IPS DF 19.7 (cell line): ENCODE data around the gene TRIM22.

Experiments
- DNase-seq: peaks from one replicate; pipeline ENCODE4 v3.0.0-alpha.2; 2013; ENCODE audit warnings: low read depth, low spot score

TRIM22 gene

GRCh38 chr11:5746614-5747013 lies 57.0 kb downstream of the TRIM22 start:
- no peak for DNase-seq

GRCh38 chr11:5749836-5750235 lies 60.2 kb downstream of the TRIM22 start:
- no peak for DNase-seq

GRCh38 chr11:5753943-5754342 lies 64.4 kb downstream of the TRIM22 start, which contains the start of gene OR52N4:
TSS of gene OR52N4 (plus strand) at chr11:5754243. CDS start at chr11:5754741, 498 bp downstream.
- no peak for DNase-seq
